Measurements from ENCODE around the gene EML4.
A peak's percentile ranks its signal among the peaks of the same experiment; 100 is the strongest.

EML4 gene

DNA sequence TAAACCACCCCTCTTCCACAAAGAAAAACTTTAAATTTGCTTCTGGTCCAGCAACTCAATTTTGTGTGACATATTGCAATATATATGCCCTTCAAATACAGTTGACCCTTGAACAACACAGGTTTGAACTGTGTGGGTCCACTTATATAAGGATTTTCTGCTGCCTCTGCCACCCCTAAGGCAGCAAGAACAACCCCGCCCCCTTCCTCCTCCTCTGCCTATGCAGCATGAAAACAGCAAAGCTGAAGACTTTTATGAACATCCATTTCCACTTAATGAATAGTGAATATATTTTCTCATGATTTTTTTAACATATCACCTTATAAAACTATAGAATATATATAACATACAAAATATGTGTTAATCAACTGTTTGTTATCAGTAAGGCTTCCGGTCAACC lies 58.3 kb downstream of the EML4 start:
- DNase-seq, result peak in 1 of 2 donors; percentile 12

DNA sequence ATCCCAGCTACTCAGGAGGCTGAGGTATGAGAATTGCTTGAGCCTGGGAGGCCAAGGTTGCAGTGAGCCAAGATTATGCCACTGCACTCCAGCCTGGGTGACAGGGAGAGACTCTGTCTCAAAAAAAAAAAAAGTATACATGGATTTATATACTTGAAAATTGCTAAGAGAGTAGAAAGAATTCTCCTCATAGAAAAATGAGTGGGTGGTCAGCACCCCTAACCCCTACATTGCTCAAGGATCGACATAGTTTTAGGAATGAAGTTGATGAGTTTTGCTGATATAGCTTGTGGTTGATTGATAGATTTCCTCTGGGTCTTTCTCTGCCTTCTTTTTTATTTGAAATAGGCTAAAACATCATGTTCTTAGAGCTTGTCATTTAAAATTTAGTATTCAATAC lies 58.9 kb downstream of the EML4 start:
- DNase-seq, result no peak

DNA sequence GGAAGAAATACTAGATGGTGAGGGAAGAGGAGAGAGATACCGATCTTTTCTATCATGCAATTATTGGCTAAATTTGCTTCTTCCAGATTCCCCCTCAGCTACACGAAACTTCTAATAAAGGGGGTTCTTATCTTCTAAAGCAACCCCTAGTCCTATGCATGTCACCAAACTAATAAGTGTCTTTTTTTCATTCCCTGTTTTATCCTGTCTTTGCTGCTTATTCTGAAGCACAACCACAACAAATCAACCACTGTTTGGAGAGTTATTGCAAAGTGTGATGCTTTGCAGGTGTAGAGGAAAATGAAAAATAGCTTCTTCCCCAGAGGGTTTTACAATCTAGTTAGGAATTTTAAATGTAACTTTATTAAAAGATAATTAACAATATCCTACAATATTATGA lies 60.8 kb downstream of the EML4 start:
- no peak for DNase-seq

DNA sequence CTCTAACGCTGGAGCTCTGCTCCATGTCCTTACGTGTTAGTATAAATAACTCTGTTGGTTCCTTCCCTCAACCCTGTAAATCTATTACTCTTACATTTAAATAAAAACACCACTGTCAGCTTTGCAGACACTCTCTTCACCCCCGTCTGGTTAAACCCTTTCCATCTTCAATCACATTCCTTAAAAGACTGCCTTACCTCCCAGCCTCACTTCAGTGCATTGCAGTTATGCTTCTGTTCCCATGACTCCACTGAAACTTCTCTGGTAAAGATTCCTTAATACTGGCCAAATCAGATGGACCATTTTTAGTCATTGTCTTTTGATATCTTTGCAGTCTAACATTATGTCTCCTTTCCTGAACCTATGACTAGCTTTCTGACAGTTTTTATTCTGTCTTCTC lies 61.7 kb downstream of the EML4 start:
- DNase-seq, result no peak

DNA sequence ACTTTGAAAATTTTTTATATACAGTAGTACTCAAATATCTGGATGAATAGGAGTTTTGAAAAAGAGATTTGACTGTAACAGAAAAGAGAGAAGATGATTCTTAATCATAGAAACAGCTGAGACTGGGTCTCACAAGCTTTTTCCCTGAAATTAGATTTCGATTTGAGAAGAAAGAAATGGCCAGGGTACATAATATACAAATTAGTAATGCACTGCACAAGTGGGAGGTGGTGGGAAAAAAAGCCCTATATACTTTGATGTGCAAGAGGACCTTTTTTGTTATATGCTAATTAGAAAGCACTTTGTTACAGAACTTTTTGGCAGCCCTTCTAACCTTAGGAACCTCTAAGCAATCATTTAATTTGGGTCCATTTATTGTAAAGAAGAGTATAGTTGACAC lies 62.9 kb downstream of the EML4 start:
- no peak for DNase-seq

DNA sequence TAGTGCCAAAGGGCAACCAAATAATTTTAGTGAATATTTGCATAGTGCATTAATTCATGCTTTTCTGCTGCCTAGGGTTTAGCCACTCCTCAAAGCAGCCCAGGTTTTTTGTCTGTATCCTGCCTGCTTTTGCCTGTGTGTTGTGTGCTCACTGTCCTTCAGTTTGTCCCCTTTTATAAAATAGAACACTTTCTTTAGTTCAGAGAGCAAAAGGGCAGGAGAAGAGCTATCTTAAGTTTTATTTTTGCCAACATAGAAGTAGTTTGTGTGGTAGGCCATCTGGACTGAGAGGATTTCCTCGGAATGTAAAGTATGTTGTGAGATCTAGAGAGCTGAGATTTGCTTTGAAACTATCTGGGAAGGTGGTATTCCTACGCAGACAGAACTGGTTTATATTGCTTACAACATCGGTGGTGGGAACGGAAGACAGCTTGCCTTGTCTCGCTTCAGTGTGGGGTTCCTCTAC lies 64.9 kb downstream of the EML4 start:
- no peak for DNase-seq

DNA sequence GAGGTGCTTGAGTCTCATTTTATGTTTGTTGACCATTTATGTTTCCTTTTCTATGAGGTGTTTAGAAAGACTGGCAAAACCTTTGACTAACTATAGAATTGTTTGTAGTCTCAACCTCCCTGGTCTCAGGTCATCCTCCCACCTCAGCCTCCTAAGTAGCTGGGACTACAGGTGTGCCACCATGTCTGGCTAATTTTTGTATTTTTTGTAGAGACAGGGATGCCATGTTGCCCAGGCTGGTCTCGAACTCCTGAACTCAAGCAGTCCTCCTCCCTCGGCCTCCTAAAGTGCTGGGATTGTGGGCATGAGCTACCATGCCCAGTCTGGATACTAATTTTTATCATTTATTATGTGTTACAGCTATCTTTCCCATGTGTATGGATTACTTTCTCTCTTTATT lies 67.8 kb downstream of the EML4 start:
- no peak for DNase-seq

DNA sequence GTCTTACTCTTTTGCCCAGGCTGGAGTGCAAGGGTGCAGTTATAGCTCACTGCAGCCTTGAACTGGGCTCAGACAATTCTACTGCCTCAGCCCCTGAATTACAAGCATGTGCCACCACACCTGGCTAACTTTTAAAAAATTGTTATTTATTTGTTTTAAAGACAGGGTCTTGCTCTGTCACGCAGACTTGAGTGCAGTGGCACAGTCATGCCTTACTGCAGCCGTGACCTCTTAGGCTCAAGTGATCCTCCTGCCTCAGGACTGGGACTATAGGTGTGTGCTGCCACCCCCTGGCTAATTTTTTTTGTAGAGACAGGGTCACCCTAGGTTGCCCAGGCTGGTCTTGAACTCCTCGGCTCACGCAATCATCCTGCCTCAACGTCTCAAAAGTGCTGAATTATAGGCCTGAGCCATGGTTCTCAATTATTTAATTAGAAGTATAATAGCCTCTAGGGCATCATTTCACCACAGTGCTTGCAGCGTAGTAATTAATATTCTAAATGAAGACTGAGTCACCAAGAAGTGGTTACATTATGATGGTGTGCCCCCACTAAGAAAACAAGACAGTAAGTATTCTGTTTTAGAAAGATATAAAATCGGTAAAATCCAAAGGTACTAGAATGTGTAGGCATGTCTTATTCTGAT lies 69.6 kb downstream of the EML4 start:
- peak; percentile 36 to 41 for DNase-seq

DNA sequence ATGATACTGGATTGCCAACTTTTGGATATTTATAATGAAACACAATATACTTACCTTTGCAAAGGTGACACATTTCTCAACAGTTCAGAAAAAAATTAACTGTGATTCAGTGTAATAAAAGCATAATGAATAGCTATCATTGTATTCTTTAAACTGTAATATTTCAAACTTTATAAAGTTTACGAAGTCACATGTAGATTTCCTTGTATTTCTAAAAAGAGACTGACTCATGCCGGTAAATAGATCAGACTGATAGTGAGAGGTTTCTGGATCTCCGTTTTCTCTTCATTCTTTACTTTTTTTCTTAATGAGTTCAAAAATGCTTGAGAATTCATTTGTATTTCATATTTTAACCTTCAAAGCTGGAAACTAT lies 70.1 kb downstream of the EML4 start:
- no peak for DNase-seq

DNA sequence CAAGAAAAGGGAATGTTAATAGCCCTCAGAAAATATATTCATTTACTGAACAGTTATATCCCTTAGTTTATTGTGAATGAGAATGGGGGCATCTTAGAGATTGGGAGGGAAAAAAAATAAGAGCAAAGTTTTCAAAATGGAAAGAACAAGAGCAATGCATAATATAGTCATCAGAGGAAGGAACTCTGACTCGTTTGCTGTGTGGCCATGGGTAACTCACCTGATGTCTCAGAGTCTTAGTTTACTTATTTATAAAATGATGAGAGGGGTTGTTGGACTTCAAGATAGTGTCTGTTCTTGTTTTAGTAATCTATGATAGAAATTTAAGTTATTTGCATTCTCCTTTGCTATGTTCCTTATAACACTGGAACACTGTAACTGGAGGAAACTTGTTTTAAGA lies 70.7 kb downstream of the EML4 start:
- no peak for DNase-seq

DNA sequence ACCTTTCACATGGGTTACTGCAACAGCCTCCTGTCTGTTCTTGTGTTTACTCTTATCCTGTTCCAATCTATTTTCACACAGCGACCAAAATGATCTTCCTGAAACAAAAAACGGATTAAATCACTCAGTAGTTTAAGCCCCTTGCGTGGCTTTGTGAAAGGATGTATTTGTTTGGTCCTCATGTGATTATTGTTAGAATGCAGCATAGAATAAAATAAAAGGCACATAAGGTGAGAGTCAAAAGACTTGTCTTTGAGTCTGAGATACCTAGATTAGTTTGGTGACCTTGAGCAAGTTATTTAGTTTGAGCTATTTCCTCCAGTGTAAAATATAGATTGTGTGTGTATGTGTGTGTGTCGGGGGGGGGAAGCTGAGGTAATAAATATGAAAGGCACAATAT lies 72.4 kb downstream of the EML4 start:
- DNase-seq, result no peak

DNA sequence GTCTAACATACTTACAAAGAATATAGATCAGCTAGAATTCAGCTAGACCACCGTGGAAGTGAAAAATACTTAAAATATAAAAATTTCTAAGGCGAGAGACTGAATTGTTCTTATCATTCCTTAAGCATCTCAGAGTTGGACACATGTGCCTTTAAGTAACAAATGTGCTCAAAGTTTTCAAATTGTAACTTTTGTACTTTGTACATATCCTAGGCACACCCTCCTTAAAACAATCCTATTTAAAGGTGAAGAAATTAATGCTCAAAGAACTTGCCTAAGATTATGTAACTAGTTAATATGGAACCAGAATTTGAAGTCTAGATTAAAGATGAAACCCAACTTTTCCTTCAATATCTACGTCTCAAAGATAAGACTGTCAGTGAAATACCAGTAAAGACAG lies 74.1 kb downstream of the EML4 start:
- no peak for DNase-seq

DNA sequence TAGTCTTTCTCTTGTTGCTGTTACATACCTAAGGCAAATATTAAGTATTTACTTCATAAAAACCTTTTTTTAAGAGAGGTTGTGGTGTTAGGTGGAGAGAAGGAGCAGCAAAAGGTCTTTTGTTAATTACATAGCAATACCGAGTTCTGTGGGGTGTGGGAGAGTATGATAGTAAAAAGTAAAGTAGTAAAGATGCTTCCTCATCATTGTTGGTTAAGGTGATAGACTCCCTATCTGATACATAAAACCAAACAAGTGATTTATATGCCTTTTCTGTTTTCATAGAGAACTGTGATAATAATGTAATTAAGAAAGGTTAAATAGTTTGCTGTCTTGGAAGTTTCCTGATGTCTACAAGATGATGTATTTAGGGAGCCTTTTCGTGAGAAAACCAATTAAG lies 75.4 kb downstream of the EML4 start:
- DNase-seq, result no peak

DNA sequence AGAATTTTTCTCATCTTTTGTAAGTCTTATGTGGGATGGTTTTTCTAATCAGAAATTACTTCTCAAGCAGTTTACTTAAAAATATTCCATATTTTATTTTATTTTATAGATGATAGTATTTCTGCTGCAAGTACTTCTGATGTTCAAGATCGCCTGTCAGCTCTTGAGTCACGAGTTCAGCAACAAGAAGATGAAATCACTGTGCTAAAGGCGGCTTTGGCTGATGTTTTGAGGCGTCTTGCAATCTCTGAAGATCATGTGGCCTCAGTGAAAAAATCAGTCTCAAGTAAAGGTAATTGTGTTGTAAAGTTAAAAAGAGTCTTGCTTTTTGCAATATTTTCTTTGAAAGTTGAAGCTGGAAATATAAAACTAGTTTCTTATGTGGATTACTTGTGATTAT lies 76.2 kb downstream of the EML4 start:
- DNase-seq, result no peak

DNA sequence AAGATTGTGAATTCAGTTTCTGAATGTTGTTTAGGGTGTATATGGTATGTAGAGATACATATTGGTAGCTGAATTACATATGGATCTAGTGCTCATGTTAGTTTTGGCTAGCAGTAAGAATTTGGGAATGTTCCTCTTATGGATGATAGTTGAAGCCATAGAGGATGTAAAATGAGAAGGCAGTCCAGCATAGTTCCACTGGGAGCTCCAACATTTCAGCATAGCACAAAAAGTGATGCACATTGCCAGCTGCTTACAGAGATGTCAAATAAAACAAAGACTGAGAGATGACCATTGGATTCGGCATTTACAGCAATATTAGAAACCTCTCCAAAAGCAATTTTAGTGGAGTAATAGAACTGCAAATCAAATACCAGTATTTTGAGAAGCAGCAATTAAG lies 77.4 kb downstream of the EML4 start:
- DNase-seq, result no peak

DNA sequence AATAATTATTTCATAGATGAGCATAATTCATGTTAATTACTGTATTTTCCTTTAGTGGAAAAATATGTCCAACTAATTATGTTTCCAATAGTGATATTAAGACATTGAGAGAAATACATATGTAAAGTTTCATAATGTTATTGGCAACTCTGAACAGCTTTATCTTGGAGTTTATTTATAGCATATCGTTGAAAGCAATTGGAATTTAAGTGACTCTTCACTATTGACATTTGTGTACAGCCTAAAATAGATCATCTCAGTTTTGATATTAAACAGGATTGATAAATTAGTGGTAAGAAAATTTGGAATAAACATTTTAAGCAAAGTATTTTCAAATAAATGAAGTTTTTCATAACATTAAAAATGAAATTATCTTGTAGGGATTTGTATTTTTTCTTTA lies 79.7 kb downstream of the EML4 start:
- no peak for DNase-seq

DNA sequence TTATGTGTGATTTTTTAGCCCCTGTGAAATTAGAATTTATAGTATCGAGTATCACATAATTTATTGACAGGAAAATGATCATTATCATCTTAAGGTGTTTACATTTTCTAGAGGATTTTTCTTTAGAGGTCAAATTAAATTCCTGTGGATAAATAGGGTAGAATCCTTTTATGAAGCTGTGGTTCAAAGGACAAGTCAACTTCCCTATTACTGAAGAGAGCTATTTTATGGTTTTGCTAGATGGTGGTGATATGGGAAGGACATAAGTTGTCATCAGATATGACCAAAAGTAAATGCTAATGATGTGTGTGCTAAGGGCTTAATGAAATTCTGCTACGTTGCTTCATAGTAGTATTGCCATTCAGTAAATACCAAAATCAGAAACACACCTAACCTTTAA lies 80.1 kb downstream of the EML4 start:
- DNase-seq, result no peak

DNA sequence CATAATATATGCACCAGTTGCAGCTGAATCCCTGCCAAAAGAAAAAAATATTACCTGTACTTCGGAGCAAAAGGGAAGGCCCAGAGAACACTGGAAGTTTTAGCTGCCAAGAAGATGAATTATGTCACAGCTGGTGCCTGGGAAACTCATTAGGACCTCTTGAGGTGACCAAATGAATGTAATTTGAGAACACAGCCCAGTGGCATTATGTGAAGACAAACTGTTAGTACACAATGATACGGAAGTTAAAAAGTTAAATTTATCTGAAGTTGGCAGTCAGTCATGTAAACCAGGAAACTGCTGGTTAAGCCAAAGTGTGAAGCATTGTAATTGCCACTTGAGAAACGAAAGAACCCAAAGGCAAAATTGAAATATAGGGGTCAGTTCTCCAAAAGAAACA lies 80.7 kb downstream of the EML4 start:
- no peak for DNase-seq

DNA sequence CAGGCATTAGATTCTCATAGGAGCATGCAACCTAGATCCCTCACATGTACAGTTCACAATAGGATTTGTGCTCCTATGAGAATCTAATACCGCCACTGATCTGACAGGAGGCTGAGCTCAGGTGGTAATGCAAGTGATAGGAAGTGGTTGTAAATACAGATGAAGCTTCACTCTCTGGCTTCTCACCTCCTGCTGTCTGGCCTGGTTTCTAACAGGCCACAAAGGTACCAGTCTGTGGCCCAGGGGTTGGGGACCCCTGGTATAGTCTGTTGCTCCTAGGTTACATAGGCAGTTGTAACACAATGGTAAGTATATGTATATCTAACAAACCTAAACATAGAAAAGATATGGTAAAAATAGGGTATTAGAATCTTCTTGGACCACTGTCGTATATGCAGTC lies 81.8 kb downstream of the EML4 start:
- DNase-seq, result no peak

DNA sequence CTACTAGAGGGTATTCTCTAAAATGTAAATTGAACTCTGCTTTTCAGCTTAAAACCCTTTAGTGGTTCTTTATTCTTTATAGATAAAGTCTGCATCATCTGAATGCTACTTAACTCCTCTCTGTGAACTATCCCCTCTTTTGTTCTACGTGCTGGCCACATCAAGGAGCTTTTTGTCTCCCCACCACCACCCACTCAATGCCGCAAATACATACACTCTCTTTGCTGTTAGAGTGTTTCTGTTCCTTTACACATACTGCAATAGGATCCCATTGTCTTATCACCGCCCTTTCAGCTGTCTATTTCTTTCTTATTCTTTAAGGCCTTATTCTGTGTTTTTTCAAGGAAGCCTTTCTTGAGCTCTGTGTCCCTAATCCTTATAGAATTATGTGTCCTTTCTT lies 83.3 kb downstream of the EML4 start:
- DNase-seq, result peak; percentile 9 to 12

DNA sequence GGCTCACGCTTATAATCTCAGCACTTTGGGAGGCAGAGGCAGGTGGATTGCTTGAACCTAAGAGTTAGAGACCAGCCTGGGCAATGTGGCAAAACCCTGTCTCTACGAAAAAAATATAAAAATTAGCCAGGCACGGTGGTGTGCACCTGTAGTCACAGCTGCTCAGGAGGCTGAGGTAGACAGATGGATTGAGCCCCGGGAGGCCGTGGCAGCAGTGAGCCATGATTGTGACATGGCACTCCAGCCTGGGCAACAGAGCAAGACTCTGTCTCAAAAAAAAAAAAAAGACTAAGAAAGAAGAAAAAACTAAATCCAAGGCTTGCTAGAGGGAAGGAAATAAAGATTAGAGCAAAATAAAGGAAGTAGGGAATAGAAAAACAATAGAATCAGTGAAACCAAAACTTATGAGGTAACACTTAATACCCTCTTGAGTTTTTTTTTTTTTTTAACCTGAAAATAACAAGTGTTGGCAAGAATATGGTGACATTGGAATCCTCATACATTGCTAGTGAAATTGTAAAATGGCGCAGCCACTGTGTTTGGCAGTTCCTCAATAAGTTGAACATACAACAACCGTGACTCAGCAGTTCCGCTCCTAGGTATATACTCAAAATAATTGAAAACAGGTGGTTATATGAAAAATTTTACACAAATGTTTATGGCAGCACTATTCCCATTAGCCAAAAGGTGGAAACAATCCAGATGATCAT lies 85.2 kb downstream of the EML4 start:
- DNase-seq, result no peak

DNA sequence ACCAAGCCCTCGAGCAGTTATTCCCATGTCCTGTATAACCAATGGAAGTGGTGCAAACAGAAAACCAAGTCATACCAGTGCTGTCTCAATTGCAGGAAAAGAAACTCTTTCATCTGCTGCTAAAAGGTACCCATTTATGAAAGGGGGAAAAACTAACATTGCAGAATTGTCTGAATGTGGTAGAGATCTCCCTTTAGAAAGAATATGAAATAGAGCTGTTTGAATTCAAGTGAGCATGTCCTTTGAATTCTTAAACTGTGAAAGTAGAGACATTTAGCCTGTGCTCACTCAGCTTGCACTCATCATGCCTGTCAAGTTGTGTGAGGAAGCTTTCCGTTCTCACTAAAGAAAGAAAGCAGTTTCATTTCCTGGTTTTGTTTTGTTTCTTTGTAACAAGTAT lies 87.4 kb downstream of the EML4 start:
- no peak for DNase-seq

DNA sequence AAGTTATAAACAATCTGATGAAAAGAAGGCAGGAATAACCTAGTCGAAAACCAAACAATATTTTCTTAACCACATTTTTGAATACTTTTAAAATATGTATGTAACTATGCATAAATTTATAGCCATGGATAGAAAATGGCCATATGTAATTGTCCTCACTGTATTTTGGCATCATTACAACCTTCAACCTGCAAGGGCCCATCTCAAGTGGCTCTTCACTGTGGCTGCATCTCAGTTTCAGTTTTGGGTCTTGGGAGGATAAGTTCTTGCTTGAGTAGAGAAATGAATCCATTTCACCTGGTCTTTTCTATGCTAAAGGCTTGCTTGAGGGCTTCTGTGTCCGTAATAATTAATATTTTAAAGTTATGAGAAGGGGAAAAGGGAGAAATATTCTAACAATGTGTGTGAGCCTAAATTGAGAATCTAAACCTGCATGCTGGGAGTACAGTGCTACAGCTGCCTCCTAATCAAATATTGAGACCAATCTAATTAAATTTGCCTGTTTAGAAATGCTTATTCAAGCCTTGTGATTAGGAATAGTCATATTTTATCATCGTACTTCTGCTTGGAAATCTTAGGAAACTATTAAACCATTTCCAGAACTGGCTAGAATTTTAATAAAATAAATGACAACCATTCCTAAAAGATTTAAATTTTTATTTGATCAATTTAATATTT lies 92.5 kb downstream of the EML4 start:
- no peak for DNase-seq

DNA sequence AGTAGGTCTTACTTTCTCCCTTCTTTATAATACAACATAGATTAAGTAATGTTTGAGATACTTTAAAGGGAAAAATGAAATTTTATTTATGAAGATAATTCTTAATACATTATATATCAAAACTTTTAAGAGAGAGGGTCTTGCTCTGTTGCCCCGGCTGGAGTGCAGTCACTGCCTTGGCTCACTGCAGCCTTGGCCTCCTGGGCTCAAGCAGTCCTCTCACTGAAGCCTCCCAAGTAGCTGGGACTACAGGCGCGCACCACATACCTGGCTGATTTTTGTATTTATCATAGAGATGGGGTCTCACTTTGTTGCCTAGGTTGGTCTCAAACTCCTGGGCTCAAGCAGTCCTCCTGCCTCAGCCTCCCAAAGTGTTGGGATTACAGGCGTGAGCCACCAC lies 97.1 kb downstream of the EML4 start:
- DNase-seq, result no peak

DNA sequence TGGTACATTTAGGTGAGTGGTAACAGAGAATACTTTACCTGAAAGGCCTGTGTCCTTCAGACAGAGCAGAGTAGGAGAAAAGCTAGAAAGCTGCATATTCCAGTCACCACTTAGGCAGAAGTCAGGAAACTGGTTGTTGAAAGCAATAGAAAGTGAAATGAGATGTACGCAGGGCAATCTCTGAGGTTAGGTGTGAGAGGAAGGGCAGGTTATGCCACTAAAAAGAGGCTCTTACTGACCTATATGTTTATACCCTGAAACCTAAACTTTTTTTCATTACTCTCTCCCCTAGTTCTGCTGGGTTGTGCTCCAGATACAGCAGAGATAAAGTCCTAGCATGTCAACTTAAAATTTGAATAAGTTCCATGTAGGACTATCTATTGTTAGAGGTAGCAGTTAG lies 98.4 kb downstream of the EML4 start:
- no peak for DNase-seq
